HG03457 (cell line): ENCODE results near the gene DOP1A.

Experiments
- ATAC-seq: cut with Tn5 transposase; IDR thresholded peaks from one replicate; pipeline ENCODE4 v1.9.1; 2021; ENCODE audit warnings: moderate number of reproducible peaks; ENCODE audit not compliant: unreplicated experiment

DOP1A gene, protein sequence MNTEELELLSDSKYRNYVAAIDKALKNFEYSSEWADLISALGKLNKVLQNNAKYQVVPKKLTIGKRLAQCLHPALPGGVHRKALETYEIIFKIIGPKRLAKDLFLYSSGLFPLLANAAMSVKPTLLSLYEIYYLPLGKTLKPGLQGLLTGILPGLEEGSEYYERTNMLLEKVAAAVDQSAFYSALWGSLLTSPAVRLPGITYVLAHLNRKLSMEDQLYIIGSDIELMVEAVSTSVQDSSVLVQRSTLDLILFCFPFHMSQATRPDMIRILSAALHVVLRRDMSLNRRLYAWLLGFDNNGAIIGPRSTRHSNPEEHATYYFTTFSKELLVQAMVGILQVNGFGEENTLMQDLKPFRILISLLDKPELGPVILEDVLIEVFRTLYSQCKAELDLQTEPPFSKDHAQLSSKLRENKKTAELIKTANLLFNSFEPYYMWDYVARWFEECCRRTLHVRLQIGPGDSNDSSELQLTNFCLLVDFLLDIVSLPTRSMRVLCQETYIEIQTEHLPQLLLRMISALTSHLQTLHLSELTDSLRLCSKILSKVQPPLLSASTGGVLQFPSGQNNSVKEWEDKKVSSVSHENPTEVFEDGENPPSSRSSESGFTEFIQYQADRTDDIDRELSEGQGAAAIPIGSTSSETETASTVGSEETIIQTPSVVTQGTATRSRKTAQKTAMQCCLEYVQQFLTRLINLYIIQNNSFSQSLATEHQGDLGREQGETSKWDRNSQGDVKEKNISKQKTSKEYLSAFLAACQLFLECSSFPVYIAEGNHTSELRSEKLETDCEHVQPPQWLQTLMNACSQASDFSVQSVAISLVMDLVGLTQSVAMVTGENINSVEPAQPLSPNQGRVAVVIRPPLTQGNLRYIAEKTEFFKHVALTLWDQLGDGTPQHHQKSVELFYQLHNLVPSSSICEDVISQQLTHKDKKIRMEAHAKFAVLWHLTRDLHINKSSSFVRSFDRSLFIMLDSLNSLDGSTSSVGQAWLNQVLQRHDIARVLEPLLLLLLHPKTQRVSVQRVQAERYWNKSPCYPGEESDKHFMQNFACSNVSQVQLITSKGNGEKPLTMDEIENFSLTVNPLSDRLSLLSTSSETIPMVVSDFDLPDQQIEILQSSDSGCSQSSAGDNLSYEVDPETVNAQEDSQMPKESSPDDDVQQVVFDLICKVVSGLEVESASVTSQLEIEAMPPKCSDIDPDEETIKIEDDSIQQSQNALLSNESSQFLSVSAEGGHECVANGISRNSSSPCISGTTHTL (N-terminal part only)

DNA sequence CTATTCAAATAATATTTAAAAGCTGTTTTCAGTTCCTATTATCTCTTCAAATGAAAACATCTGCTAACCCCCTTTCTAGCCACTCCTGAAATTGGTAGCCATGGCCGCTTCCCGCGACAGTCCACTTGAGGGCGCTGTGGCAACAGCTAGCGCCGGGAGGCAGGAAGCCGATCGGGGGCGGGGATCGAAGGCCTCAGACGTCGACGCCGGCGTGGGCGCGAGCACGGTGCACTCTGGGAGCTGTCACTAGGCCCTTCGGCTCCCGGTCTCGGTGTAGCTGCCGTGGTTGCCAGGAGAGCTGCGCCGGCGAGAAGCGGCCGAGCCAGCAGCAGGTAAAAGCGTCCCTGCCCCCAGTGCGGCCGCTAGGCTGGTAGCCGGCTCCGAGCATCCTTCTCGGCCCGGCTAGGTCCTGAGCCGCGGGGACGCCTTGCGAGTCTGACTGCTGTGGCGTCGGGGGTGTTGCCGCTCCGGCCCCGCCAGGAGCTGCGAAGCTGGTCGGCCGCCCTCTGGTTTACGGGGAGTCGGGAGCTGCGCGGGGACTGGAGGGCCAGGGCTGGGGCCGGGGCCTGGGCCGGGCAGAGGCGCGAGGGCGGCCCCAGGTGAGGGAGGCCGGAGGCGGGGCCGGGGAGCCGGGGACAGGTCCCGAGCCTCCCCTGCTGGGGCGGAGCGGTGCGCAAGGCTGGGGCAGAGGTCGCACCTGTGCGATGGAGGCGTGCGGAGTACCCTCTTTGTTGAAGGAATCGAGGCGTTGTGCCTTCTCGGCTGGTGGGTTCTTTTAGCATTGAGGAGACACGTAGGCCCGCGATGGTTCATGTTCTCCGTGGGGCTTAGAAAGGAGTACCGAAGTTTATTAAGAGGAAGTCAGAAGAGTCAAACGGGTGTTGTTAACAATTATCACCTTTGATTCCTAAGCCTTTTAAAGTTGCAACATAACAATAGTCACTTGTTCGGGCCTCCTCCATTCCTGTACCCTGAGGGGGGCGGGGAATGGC is at the start of gene DOP1A:
DOP1A (plus strand) TSS at position 224 of the 992 bp plus-strand sequence. CDS start 29,307 bp downstream, outside the sequence.
- peak; percentile 81 for ATAC-seq

DNA sequence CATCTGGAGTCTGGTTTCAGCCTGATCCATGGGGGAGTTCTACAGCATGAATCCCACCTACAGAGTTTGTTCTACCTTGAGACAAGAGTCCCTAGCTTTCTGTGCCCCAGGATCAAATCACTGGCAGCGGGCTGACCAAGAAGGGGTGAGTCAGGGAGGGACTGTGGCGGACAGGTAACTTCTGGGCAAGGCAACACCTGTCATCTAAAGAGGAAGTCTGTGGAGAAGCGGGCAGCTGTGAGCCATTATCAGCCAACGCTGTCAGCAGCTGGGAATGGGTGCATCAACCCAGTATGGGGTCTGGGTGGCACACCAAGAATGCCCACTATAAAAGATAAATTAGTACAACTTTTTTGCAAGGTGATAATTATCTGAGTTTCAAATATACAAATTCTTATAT is 47.7 kb upstream of the DOP1A start:
- ATAC-seq, result no peak

DNA sequence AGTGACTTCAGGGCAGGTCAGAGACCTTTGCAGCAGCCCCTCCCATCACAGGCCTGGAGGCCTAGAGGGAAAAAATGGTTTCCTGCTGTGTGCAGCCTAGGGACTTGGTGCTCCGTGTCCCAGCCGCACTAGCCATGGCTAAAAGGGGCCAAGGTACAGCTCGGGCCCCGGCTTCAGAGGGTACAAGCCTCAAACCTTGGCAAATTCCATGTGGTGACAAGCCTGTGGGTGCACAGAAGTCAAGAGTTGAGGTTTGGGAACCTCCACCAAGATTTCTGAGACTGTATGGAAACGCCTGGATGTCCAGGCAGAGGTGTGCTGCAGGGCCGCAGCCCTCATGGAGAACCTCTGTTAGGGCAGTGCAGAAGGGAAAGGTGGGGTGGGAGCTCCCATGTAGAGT is 35.8 kb upstream of the DOP1A start:
- no peak for ATAC-seq

DNA sequence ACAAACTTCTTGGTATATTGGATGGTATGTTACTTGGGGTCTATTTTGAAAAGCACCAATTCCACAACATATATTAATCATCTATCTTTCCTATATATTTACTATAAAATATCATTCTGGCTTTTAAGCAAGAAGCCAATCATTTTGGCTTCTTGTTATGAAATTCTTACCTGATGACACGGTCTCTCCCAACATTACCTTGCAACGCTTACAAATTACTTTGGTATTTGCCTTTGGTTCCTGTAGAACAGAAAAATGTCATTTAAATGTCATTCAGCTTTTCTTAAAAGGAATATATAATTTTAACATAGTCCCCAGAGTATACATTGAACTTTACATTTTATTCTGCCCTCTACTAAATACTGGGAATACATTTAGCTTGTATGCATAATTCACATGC is 29.2 kb upstream of the DOP1A start:
- no peak for ATAC-seq

DNA sequence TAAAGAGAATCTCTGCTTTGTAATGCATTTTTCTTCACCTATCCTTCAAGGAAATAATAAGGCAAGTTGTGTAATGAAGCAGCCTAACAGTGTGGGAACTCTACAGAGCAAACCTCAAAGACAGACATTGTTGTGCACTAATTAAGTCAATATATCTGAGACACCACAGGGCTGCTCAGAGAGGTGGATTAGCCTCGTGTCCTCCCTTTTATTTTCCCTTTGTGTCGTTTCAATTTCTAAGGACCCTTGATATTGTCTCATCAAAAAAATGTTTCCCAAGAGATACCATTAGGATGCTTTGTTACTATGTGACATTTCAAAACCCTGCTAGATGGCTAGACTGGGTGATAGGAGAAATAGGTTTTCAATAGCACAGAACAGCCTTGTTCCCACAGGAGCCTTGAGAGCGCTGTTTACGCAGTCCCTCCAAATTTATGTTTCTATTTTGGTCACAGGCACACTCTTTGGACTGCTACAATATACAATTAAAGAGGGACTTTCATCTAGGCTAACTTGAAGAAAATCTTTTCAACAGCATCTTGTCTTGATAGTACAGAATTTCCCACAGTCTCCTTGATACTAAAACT is 24.9 kb upstream of the DOP1A start:
- ATAC-seq, result no peak

DNA sequence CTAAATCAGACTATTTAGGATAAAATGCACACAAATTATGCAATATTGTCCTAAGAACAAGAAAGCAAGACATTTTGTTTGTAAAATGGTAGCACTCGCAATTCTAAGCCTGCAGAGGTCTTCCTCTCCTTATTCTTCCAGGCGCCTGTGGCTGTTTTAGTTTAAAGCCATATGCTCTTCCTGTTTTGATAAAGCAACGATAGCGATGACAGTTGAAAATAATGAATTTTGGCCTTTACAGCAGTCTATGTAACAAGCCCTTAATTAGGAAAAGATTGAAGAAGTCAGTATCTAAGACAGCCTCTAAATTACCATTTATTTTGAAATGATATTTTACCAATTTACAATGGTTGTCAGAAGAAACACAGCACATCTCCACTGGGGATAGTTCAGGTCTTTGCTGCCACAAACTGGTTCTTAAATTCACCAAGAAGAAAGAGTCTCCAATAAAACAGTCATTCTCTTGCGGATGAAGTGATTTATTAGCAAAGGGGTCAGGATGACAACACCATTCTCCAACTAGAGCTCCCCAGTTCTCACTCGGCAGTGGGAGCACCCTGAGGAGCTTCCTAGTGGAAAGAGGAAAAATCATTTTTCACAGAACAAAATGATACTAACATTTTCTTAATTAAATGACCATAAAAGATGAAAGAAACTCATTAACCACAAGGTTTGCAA is 23.2 kb upstream of the DOP1A start:
- no peak for ATAC-seq

DNA sequence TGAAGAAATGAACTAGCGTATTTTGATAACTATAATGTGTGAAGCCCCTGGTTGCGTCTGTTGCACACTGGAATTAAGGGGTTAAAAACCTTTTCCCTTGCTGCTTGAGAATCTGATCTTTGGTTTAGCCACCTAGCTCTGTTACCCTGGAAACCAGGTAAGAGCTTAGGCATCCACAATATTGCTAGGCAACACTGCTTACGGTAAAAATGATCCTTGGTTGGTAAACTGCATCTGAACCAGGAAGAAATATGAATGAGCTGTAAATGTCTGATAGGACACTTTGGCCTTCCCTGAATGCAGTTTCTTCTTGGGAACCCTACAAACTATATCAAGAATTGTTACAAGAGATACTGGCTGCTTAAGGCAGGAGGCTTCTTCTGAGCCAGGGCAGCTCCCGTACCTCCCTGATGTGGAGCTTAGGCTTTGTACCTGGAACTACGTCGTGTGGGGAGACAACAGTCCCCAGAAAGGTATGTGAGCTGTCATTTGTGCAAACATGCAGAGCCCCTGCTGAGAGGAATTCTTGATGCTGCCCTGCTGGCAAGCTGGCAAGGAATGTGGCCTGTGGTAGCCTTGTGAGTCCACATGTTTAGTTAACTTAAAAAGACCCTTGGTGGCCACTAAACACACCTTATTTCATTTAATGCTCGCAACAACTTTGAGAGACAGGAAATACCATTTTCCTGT is 20.3 kb upstream of the DOP1A start:
- ATAC-seq, result no peak

DNA sequence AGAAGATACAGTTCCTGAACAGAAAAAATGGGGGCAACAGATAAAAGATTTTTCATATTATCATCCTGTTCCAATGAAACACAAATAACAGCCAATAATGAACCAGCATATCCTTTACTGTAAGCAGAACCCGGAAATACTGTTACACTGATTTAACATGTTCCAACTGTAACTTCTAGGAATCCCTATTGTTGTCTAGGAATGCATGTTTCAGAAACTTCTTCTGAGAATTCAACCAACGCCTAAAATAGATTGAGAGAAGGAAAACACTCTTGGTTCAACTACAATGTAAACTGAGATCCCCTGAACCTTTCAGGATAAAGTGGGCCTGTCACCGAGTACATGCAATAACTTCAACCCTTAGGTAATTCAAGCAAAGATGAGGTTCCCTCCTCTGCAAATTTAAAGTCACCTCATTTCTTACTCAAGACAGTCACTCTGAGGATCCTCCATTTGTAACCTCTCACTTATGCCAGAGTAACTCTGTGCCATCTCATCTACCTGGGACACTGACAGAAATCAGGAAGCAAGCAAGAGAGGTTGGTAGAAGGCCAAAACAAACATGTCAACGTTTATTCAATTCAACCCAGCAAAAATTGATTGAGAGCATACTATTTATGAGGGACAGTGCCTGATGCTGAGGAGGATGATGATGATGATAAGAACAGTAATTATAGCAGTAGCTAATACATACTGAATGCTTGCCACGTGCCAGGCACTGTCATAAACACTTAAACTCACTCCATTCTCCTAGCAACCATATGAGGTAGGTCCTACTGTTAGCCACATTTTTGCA is 15.9 kb upstream of the DOP1A start:
- ATAC-seq, result no peak

DNA sequence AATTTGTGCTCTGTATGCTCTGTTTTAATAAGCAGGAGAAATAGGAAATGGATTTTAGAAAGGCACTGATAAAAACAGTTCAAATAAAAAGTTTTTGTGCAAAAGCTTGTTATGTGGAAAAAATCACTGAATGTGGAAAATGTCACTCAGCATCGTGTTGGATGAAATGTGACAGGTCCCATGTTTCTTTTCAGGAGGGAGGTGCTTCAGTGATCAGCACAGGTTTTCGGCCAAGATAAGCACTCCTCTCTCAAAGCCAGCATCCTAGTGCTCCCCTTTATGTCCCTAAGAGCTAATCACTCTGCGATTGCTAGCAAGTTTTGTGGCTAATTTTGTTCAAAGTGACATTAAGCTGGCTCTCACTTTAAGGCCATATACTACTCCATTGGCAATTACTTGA is 13.8 kb upstream of the DOP1A start:
- ATAC-seq, result no peak

DNA sequence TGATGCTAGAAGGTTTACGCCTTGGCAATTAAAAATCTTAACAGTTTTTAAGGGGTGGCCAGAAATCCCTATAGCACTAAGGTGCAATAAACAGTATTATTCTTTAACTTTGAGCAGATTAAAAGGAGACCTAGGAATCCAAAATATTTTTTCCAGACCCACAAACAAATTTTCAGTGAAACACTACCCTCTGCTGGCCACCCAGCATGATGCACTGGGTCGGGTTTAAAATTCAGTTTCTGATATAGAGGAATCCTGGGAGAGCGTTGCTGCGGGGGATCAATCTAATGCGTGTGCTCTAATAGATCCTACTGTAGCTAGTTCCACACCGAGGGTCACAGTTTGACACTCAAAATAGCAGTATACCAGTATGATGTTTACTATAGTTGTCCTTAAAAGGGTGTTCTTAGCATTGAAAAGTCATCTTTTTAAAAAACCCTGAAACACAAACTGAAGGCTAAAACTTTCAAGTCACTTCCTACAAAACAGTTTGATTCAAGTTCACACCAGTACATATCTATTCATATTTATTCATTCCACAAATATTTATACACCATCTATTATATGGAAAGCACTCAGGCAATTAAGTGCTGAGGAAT is 12.0 kb upstream of the DOP1A start:
- no peak for ATAC-seq

DNA sequence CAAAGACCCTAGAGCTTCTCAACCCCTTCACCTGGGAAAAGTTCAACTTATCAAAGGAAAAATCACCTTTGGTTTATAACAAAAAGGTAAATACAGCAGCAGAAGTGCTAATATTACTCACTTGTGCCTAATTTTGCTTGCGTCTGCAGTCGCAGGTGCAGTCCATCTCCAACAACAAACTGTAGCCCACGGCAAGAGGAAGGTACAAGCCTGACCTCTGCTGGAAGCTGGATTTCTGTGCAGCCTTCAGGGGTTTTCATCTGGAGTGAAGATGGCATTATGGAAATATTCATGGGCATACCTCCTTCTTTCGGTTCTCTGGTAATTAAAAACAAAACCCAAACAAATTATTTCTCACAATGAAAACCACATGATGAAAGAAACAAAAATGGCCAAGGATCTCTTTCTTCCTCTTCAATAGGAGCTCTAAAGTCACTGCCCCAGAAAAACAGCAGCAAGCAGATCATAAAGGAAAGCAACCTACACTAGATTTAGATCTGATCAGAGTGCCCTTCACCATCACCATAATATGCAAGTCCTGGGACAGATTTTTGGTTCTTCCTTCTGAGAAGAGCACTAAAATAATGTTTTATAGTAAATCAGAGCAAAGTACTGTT is 9.7 kb upstream of the DOP1A start:
- peak; percentile 71 for ATAC-seq

DNA sequence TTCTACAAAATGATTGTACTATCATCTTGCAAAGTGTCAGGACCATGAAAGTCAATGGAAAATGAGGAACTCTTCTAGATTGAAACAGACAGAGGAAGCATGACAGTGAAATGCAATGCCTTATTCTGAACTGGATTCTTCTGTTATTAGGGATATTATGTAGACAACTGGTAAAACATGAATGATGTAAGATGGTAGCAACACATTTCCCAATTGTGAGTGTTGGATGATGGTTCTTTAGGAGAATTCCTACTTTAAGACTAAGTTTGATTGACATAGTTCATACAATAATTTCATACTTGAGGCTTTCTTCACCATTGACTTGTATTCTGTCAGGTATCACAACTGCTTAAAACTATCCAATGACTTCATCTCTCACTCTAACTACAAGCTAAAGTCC is 6.3 kb upstream of the DOP1A start:
- ATAC-seq, result no peak

DNA sequence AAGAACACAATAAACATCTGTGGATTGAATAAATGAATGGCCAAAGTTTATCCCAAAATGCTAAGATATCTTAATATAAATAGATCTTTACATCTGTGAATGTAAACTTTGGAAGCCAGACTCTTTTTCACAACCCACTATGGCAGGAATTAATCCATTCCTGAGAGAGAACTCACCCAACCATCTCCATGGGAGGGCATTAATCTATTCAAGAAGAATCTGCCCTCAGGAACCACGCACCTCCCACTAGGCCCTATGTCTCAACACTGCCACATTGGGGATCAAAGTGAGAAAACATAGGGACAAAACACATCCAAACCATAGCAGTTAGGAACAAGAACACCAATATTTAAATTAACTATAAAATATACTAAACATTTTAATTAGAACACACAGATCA is 5.2 kb upstream of the DOP1A start:
- ATAC-seq, result no peak

DNA sequence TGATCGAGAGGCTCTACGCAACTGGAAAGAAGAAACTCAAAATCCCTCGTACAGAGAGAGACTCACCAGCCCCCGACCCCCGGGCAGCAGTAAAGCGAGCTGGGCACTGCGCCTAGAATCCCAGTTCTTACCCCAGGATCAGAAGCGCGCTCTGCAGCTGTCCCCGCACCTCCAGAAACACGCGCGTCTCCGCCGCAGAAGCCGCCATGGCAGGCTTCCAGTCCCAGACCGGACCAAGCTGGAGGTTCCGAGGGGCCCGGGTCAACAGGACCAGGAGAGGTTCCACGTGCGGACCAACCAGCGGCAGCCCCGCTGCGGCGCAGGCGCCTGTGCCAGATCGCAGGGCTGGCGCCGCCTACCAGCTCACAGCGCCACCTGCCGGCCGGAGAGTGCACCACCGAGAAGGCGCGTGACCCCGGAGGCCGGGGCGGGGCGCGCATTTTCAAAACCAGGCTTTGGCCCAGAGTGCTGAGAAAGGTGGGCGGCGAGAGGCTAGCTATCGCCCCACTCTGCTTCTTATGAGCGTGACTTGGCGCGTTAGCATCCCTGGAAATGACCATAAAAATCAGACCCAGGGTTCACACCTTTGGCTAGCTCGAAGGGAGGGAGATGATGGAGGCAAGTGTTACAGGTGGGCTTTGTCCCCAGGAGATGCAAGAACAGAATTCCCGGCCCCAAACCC is 1.8 kb upstream of the DOP1A start, which contains the start of gene UBE3D:
UBE3D (minus strand) TSS at position 331 of the 682 bp plus-strand sequence; CDS start at position 208, 123 bp downstream.
- peak; percentile 60 for ATAC-seq

DNA sequence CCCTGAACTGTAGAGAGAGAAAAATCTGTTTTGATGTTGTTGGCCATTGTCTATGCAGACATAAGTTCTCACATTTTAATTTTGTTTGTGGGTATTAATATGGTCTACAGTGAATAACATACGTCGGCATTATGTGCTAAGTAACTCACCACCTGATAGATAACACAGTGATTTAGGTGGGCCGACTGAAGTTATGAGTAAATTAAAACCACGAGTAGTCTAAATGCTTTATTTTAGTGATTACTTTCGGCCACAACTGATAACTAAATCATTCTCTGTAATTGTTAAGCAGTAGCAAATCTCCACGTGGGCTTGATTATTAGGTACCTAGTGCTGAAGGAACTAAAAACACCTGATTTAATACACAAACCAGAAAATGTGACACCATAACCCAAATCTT is 1.1 kb downstream of the DOP1A start:
- ATAC-seq, result no peak

DNA sequence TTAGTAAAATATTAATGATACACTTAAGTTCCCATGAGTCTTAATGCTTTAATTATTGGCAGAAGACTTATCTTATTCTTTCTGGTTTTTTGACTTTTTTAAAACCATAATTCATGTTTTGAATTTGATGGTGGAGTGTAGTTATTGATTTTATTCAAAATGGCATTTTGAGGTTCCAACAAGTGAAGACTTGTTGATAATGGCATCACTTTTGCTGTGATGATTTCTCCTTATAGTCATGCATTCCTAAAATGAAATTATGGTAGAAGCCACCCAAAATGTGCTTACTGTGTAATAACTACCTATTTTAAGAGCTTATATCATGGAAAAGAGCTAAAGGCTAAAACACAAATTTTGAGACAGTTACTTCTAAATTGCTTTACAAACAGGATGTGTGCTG is 2.2 kb downstream of the DOP1A start:
- ATAC-seq, result no peak
